ENCODE results near the gene ESYT1. TPM values are rescaled to one million over a fixed set of nuclear protein-coding genes. Genes with fewer than 3 reads are reported as not detected.

ESYT1 gene
- total RNA-seq, 4 donors from 2014 or later, result 128 to 234 (median 167) TPM

GRCh38 chr12:56186957-56187356, 58.9 kb downstream of the ESYT1 start:
- whole genome bisulfite sequencing, 2 donors (ENCODE audit: low coverage in 1 of 2), result 41% methylated on average over 2 of the region's 2 CpGs; no CpG with 5 or more reads in 1 of the 2 donors
- H3K36me3 ChIP-seq, result peaks cover 0 to 51% of the 10 kb centered on the region in 2 donors
- H3K9me3 ChIP-seq, result no peaks in the 10 kb centered on the region
- no peaks in the 10 kb centered on the region for H3K27me3 ChIP-seq
- no peak overlapping the region for H3K4me3 ChIP-seq
- H3K27ac ChIP-seq, result peak overlapping the region in 2 of 4 donors; percentile 26 to 38
- H3K4me1 ChIP-seq, result peaks cover 0 to 34% (median 18%) of the 10 kb centered on the region in 3 donors
- ATAC-seq, result no peak
- TF ChIP-seq POLR2A (IDR thresholded peaks at IDR 0.05), result no peak
- TF ChIP-seq POLR2AphosphoS5 (IDR thresholded peaks at IDR 0.05), result no peak
- no peak for TF ChIP-seq EP300 (IDR thresholded peaks at IDR 0.05)
- TF ChIP-seq, protein P1, sequence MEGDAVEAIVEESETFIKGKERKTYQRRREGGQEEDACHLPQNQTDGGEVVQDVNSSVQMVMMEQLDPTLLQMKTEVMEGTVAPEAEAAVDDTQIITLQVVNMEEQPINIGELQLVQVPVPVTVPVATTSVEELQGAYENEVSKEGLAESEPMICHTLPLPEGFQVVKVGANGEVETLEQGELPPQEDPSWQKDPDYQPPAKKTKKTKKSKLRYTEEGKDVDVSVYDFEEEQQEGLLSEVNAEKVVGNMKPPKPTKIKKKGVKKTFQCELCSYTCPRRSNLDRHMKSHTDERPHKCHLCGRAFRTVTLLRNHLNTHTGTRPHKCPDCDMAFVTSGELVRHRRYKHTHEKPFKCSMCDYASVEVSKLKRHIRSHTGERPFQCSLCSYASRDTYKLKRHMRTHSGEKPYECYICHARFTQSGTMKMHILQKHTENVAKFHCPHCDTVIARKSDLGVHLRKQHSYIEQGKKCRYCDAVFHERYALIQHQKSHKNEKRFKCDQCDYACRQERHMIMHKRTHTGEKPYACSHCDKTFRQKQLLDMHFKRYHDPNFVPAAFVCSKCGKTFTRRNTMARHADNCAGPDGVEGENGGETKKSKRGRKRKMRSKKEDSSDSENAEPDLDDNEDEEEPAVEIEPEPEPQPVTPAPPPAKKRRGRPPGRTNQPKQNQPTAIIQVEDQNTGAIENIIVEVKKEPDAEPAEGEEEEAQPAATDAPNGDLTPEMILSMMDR (IDR thresholded peaks at IDR 0.05), result no peak

- Histone ChIP-seq H3K4me3 (peak overlapping the region; percentile 71 to 94), H3K9me3 (no peaks in the 10 kb centered on the region), H3K27me3 (no peaks in the 10 kb centered on the region), H3K4me1 (peaks cover 0 to 34% (median 18%) of the 10 kb centered on the region in 3 donors), H3K36me3 (peaks cover 0 to 38% of the 10 kb centered on the region in 2 donors), H3K27ac (peak overlapping the region; percentile 64 to 97 (median 94))
- ATAC-seq, result no peak
- TF ChIP-seq, protein P1 (IDR thresholded peaks at IDR 0.05), result no peak
- TF ChIP-seq POLR2AphosphoS5 (IDR thresholded peaks at IDR 0.05), result no peak
- no peak for TF ChIP-seq EP300 (IDR thresholded peaks at IDR 0.05)
- TF ChIP-seq POLR2A (IDR thresholded peaks at IDR 0.05), result no peak
- WGBS, 2 donors (ENCODE audit: low coverage in 1 of 2), result 11% methylated on average over 8 of the region's 10 CpGs; no CpG with 5 or more reads in 1 of the 2 donors
Observed at GRCh38 chr12:56188131-56188777, 60.2 kb downstream of the ESYT1 start.

DNA sequence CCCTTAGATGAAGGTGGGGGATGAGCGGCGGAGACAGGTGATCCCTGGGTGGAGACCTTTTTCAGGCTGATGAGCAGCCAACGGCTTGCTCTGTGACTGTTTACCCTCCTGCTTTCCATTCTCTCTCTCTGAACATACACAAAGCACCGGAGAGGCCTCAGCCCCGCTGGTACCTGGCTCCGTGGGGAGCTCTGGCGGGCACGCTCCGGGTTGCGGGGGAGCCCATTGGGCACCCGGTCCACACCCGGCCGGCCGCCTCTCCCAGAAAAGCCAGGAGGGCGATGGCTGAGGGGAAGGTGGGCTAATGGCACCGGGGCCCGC, 60.7 kb downstream of the ESYT1 start:
- Histone ChIP-seq H3K27ac (peak overlapping the region; percentile 64 to 97 (median 94)), H3K36me3 (peaks cover 0 to 34% of the 10 kb centered on the region in 2 donors), H3K9me3 (no peaks in the 10 kb centered on the region), H3K27me3 (no peaks in the 10 kb centered on the region), H3K4me3 (peak overlapping the region; percentile 71 to 94), H3K4me1 (peaks cover 0 to 34% (median 18%) of the 10 kb centered on the region in 3 donors)
- TF ChIP-seq POLR2A (IDR thresholded peaks at IDR 0.05) (no peak), EP300 (IDR thresholded peaks at IDR 0.05) (no peak), POLR2AphosphoS5 (IDR thresholded peaks at IDR 0.05) (no peak)
- TF ChIP-seq, protein P1 (IDR thresholded peaks at IDR 0.05), result no peak
- no peak for ATAC-seq
- no CpG with 5 or more reads among the region's 17 CpGs for WGBS, 2 donors (ENCODE audit: low coverage in 1 of 2)

- peak; percentile 94 for ATAC-seq
- H3K4me3 ChIP-seq, result peak within 1 kb of the TSS; percentile 71 to 94
- 0% methylated on average over 2 to 3 of the region's 93 CpGs for WGBS, 2 donors (ENCODE audit: low coverage in 1 of 2)
- H3K27me3 ChIP-seq, result no peaks in the 10 kb centered on the region
- peaks cover 0 to 28% of the 10 kb centered on the region in 2 donors for H3K36me3 ChIP-seq
- peak within 1 kb of the TSS; percentile 92 to 97 (median 94) for H3K27ac ChIP-seq
- TF ChIP-seq, protein P1 (IDR thresholded peaks at IDR 0.05), result peak; percentile 63 to 95 (median 84)
- TF ChIP-seq EP300 (IDR thresholded peaks at IDR 0.05), result no peak
- peak; percentile 51 for TF ChIP-seq POLR2AphosphoS5 (IDR thresholded peaks at IDR 0.05)
- TF ChIP-seq POLR2A (IDR thresholded peaks at IDR 0.05), result peak; percentile 28 to 42
- H3K4me1 ChIP-seq, result peaks cover 0 to 34% (median 18%) of the 10 kb centered on the region in 3 donors
- no peaks in the 10 kb centered on the region for H3K9me3 ChIP-seq
Observed at GRCh38 chr12:56189099-56189917, 61.2 kb downstream of the ESYT1 start, which contains the start of gene SMARCC2. Gene SMARCC2 (minus strand): TSS chr12:56189483. CDS start chr12:56189461, 22 bp downstream.
